ENCODE measurements around the gene MDK.
"Not testable (repeated sequence)": the region's sequence is repeated elsewhere in the genome, so short reads cannot be mapped to it uniquely, and the experiment has no call there.

MDK gene

GRCh38 chr11:46369458-46370152 lies 11.9 kb upstream of the MDK start:
- DNase-seq: peak; percentile 32

DNA sequence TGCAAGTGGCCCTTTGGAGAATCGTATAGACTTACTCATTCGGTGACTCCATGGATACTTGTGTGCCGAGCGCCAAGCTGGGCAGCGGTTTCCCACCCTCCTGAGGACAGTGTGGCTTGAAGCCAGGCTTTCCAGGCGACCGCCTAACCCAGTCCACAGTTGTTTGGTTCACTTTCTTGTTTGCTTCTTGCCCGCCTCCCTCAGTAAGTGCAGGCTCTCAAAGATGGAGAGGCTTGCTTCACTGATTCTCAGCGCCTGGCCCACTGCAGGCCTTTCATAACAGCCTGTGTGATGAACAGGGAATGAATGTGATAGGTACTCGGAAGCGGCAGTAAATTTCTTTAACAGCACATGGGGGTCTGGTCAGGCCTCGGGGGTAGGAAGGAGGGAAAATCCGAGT lies 11.2 kb upstream of the MDK start:
- DNase-seq: no peak

DNA sequence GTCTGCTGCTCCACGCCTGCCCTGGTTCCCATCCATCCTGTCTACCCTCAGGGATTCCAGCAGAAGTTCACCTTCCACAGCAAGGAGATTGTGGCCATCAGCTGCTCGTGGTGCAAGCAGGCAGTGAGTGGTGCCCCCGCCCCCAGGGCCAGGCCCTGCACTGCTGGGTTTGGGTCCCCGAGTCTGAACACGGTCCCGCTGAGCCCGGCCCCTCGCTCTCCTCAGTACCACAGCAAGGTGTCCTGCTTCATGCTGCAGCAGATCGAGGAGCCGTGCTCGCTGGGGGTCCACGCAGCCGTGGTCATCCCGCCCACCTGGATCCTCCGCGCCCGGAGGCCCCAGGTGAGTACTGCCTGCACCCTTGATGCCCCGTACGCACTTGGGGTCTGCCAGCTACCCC lies 10.2 kb upstream of the MDK start:
- DNase-seq: not testable (repeated sequence)

DNA sequence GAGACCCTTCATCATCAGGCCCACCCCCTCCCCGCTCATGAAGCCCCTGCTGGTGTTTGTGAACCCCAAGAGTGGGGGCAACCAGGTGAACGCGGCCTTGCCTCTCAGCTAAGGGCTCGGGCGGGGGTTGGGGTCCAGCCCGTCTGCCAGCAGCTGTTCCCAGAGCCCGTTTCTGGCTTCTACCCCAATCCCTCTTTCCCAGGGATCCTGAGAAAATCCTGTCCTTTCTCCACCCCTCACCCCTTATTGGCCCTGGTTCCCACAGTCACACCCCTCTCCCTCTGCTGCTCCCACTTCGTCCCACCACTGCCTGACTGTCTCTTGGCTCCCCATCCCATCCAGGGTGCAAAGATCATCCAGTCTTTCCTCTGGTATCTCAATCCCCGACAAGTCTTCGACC lies 9.4 kb upstream of the MDK start:
- no peak for DNase-seq

- not testable (repeated sequence) for DNase-seq
These were observed 9.0 kb upstream of the MDK start for GRCh38 chr11:46372501-46372900.

DNA sequence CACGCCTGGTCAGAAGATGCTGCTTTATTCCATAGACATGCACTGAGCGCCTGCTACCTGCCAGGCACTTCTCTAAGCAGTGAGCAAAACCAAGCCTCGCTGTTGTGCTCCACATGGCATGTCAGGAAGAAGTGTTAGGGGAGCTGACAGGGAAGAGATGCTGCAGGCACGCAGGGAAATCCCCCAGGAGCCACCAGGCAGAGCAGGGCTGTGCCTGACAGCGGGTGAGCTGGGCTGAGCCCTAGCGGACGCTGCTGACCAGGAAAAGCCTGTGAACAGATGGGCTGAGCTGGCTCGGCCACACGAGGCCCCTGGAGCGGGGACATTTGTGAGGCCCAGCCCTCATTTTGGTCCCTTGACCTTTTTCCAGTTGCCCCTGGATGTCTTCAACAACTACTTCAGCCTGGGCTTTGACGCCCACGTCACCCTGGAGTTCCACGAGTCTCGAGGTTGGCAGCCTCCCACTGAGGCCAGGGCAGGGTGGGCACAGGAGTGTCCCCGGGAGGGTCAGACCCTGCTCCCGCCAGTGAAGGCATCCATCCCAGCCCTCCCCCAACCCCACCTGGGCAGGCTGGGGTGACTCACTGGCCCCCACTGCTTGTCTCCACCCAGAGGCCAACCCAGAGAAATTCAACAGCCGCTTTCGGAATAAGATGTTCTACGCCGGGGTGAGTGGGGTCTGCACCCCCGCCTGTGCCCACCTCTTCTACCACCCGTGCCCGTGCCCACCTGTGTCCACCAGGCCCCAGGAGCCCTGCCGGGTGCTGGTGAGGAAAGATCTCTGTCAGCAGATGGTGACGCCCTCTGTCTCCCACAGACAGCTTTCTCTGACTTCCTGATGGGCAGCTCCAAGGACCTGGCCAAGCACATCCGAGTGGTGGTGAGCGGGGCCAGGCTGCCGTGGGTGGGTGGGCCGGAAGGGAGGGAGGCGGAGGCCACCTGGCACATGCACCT lies 7.4 kb upstream of the MDK start:
- DNase-seq: no peak

DNA sequence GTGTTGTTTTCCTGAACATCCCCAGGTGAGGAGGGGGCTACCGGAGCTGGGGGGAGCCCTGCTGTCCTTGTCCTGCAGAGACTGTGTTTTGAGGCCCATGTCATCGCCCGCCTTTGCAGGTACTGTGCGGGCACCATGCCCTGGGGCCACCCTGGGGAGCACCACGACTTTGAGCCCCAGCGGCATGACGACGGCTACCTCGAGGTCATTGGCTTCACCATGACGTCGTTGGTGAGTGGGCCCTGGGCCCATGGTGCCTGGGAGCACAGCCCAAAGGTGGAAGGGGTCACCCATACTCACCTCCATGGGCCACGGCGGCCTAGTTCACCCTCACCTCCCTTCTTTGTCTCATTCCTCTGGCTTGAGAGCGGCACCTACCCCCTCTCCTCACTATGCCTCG lies 6.7 kb upstream of the MDK start:
- no peak for DNase-seq

DNA sequence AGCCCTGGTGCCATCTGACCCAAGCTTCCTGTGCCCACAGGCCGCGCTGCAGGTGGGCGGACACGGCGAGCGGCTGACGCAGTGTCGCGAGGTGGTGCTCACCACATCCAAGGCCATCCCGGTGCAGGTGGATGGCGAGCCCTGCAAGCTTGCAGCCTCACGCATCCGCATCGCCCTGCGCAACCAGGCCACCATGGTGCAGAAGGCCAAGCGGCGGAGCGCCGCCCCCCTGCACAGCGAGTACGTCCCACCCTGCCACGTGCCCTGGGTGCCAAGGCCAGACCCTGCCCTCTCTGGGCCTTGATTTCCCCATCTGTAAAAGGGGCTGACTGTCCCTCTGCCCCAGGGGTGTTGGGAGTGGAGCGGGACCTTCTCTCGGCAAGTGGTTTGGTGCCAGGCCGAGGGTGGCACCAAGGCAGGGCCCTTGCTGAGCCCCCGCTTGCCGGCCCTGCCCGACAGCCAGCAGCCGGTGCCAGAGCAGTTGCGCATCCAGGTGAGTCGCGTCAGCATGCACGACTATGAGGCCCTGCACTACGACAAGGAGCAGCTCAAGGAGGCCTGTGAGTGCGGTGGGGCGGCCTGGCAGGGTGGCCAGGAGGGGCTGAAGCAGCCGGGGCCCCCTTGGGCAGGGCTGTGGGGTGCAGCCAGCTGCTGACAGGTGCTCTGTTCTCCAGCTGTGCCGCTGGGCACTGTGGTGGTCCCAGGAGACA lies 5.9 kb upstream of the MDK start:
- no peak for DNase-seq

DNA sequence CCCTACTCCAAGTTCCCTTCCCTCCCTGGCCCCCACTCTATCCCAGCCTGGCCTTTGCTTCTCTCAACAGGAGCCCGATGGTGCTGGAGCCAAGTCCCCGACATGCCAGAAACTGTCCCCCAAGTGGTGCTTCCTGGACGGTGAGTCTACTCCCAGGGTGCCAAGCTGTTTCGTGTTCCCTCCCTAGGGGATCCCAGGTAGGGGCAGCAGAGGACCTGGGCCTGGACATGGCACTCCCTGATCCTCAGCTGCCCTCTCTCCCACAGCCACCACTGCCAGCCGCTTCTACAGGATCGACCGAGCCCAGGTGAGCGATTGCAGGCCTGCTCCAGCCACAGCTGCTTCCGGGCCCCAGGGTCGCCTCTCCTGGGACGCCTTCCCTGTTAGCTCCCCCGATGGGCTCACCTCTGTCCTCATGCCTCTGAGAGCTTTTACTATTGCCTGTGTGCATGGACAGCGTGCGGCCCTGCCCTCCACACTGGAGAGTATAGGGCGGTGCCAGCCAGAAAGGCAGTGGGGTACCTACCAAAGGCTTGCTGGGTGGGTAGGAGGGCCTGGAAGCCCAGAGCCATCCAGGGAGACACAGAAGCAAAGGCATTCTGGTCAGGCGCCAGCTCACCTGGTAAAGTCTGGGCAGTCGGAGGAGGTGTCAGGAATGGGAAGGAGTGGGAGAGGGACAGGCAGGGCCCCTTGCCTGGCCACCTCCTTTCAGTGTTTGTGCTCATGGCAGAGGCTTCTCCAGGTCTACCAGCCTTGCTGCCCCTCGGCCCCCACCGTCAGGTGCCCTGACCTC lies 5.0 kb upstream of the MDK start:
- no peak for DNase-seq

DNA sequence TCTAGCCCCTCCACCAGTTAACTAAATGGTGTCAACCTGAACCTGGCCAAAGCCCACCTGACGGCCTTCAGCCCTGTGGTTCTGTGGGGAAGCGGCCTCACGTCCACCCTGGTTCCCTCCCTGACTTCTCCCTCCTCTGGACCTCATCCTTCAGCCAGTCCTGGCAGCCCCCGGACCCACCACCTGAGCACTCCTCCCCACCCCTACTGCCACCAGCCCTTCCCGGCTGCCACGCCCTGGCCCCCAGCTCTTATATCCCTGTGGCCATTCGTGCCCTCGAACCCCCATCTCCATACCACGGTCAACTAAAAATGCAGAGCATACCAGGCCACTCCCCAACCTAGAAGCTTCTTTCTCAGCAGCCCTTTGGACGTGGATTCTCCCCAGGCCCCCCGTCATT lies 4.2 kb upstream of the MDK start:
- DNase-seq: no peak

DNA sequence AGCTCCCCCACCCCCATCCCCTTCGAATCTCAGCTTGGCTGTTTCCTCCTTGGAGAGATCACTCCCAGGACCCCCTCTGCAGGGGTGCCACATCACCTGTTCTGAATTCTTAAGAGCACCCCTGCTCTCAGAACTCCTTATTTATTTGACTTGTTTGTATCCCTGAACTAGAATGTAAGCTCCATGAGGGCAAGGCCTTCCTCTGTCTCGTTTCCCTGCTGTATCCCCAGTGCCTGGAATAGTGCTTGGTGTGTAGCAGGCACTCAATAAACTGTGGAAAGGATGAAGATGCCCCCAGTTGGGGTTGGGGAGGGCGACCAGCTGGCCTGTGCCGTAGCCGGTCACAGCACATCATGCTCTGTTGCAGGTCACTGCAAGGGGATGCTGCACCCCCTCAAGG lies 3.6 kb upstream of the MDK start:
- no peak for DNase-seq

DNA sequence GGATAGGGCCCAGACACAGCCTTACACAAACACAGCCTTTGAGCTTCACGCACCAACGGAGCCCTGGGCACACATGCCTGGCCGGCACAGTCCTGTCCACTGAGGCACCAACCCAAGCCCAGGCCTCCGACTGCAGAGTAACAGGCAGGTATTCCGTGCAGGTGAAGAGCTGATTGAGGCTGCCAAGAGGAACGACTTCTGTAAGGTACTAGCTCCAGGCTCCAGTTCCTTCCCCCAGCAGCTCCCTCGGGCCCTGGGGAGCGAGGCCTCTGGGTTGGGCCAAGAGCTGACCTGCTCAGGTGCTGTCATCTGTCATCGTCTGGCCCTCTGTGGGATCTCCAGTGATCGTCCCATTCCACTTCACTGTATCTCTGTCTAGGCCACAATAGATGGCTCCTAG lies 3.2 kb upstream of the MDK start:
- DNase-seq: no peak

GRCh38 chr11:46378811-46379481 lies 2.5 kb upstream of the MDK start:
- DNase-seq: no peak

DNA sequence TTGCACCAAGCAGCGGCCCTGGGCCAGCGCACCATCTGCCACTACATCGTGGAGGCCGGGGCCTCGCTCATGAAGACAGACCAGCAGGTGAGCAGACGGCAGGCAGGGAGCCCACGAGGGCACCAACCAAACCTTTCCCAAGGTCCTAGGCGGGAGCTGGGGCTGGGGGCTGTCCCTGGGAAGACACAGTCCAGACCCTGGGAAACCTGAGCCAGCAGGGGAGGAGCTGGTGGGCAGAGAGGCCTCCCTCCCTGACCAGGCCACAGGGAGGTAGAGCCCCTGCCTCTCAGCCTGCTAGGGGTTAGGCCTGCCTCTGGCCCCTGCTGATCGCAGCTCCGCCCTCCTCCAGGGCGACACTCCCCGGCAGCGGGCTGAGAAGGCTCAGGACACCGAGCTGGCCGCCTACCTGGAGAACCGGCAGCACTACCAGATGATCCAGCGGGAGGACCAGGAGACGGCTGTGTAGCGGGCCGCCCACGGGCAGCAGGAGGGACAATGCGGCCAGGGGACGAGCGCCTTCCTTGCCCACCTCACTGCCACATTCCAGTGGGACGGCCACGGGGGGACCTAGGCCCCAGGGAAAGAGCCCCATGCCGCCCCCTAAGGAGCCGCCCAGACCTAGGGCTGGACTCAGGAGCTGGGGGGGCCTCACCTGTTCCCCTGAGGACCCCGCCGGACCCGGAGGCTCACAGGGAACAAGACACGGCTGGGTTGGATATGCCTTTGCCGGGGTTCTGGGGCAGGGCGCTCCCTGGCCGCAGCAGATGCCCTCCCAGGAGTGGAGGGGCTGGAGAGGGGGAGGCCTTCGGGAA lies 1.8 kb upstream of the MDK start:
- DNase-seq: not testable (repeated sequence)

DNA sequence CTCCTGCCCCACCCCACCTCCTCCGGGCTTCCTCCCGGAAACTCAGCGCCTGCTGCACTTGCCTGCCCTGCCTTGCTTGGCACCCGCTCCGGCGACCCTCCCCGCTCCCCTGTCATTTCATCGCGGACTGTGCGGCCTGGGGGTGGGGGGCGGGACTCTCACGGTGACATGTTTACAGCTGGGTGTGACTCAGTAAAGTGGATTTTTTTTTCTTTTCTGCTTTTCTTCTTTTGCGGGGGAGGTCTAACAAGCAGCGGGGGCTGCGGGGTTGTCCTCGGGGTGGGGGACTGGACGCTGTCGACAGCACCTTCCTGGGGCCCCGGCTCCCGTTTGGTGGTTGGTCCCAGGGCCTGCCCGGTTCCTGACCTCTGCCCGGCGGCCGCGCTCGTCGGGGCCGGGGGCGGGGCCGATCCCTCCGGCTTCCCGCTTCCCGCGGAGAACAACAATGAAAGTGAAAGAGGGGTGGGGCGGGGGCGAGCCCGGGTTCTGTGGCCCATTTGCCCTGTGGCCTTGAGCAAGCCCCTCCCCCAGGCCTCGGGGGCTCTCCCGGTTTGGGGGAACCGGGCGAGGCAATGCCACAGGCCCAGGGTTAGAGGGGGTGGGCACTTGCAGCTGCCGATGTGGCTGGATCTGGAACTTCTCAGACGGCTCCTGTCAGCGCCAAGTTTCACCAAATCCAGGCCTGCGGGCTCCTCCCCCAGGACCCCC lies 975 bp upstream of the MDK start:
- peak; percentile 48 for DNase-seq

GRCh38 chr11:46381819-46382645 lies 563 bp downstream of the MDK start:
- peak; percentile 50 for DNase-seq

GRCh38 chr11:46382646-46383403 lies 1.4 kb downstream of the MDK start:
- peak; percentile 41 for DNase-seq

DNA sequence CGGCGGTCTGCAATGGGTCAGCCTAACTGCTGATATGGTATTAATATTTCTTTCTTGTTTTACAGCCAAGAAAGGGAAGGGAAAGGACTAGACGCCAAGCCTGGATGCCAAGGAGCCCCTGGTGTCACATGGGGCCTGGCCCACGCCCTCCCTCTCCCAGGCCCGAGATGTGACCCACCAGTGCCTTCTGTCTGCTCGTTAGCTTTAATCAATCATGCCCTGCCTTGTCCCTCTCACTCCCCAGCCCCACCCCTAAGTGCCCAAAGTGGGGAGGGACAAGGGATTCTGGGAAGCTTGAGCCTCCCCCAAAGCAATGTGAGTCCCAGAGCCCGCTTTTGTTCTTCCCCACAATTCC lies 1.9 kb downstream of the MDK start:
- no peak for DNase-seq

Measured in NCI-H1092 treated with DMSO at 0.1 percent for 48 hours (cell line).